Mesenteric fat pad (tissue), 1 donor: ENCODE measurements around the gene RTL1. TPM values are rescaled to one million over a fixed set of nuclear protein-coding genes. Genes with fewer than 3 reads are reported as not detected.

Experiments
- DNase-seq: peaks from one replicate; pipeline ENCODE4 v3.0.0-alpha.2; 2020; ENCODE audit warnings: low spot score
- total RNA-seq: library from RNA; stranded (reverse); fragmentation: NEBNext Ultra II Directional; extraction: Animal tissue kit (Norgen Biotek cat#: 25700); gene quantifications from one replicate; pipeline ENCODE4 v1.2.1, GENCODE V29; 2021
- donor health status: DM: yes; HTN: yes; CAD: no.

RTL1 gene
- total RNA-seq, 1 donor from 2014 or later, result not detected

DNA sequence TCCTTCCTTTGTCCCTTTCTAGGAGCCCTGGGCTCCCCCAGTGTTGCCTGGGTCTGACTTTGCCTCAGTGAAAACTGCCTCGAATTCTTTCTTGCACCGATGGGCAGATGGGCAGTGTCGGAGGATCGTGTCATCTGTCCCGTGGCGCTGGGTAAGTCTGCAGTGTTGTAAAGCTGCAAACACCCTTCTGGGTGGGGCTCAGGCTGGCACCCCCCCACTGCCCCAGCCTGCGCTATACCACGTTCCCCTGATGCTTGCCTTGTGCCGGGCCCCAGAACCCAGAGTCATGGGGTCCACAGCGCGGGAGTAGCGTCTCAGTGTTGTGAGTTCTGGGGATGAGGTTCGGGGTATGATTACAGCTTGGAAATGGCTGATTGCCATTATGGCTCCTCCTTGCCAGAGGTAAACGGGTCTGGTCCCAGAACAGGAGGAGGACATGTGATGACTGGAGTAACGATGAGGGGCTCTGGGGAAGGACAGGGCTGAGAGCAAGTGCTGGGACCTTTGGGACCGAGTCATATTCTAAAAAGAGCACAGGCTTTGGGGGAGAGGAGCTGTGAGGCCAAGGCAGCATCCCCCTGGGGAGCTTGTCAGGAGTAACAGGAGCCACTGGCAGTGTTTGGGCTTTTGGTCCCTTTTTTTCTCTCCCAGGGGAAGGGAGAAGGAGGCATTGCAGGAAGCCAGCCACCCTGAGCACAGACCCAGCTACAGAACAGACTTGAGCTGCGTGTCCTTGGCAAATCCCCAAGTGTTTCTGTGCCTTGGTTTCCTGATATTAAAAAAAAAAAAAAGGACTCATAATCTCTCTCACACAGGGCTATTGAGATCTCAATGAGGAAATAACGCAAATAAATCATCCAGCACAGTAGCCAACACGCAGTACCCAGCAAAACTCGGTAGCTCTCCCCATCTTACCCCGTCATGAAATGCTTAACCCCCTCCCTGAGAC lies 4.3 kb downstream of the RTL1 start:
- no peak for DNase-seq

DNA sequence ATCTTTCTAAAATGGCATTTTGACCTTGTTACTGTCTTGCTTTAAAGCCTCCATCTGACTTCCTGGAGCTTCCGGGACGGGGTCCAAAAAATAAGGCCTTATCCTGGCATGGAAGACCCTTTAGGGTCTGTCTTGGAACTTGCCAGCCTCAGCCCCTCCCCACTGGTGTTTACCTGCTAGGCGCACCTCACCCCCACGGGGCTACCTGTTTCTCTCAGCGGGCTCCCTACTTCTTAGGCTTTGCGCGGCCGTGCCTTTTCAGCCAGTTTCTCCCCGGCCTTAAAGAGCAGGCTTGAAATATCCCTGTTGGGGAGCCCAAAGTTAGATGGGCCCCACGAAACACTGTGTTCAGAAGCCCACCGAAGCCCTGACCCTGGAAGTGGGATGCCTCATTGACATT lies 5.1 kb downstream of the RTL1 start:
- no peak for DNase-seq

GRCh38 chr14:100896369-100897060 lies 7.0 kb downstream of the RTL1 start:
- no peak for DNase-seq

DNA sequence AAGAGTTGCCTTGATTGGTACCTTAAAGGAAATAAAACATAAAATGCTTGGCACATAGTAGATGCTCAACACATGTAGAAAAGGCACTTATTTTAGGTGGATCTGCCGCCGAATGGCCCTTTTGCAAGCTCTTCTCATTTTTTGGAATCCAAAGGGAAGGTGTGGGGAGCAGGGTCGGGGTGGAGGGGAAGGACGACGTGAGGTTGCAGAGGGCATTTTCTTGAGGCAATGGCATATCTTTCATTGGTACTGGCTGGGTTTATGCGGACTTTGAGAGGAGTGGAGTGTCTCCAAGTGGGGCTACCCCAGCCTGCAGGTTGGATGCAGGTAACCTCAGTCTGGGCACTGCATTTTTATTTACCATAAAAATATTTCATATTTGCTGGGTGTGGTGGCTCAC lies 8.1 kb downstream of the RTL1 start:
- DNase-seq, result no peak

DNA sequence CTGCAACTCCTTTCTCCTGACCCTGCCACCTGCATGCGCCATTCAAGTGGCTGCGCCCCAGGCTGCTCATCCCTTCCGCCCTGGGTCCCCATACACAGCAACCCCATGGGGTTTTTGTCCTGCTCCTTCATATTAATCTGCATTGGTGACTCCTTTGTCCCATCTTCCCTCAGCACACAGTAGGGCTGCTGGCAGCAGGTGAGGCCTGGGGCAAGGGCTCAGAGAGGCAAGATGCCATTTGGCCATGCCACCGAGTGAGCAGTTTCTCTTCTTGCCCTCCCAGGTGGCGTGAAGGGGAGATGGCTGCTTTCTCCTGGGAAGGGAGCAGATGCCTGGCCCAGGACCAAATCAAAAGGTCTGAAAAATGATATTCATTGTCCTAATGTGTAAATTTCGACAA lies 9.1 kb downstream of the RTL1 start:
- no peak for DNase-seq

DNA sequence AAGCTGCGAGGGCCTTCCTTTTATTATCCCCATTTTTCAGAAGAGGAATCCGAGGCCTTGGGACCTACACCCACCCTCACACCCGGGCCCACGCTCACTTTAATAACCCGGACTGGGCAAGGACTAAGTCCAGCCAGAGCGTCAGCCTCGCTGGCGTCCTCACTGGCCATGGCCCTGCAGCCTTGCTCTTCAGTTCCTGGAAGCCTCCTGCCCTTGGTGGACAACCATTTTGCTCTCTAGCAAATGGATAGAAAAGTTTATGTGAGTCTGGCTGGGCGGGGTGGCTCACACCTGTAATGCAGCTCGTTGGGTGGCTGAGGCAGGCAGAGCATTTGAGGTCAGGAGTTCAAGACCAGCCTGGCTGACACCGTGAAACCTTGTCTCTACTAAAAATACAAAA lies 9.8 kb downstream of the RTL1 start:
- DNase-seq, result no peak

GRCh38 chr14:100893228-100893601 lies 10.3 kb downstream of the RTL1 start:
- no peak for DNase-seq

DNA sequence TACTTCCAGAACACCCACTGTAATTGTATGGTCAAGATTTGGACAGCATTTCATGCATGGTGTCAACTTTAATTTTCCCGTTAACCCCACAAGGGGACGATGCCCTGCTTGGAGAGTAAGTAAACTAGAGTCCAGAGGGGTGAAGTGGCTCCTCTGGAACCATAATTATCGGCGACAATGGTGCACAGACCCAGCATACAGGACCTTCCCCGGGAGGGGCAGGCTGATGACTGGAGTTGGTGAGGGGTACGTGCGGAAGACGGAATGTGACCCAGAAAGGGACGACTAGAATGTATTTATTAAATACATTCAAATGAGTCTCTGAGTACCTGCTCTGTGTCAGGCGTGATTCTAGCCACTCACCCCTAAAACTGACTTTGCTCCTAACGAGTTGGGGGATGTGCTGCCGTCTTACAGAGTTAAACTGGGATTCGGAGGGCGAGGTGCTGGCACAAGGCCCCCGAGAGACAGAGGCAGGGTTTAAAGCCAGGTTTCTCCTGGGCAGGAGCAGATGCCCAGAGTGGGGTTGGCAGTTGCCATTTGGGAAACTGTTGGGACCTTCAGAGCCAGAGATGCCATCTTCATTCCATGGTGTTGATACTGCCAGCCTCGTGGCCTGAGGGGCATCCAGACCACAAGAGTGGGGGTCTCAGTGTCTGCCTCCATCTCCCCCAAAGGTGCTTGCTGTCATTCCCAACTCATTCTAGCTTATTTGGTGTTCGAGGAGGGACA lies 10.9 kb downstream of the RTL1 start:
- no peak for DNase-seq

DNA sequence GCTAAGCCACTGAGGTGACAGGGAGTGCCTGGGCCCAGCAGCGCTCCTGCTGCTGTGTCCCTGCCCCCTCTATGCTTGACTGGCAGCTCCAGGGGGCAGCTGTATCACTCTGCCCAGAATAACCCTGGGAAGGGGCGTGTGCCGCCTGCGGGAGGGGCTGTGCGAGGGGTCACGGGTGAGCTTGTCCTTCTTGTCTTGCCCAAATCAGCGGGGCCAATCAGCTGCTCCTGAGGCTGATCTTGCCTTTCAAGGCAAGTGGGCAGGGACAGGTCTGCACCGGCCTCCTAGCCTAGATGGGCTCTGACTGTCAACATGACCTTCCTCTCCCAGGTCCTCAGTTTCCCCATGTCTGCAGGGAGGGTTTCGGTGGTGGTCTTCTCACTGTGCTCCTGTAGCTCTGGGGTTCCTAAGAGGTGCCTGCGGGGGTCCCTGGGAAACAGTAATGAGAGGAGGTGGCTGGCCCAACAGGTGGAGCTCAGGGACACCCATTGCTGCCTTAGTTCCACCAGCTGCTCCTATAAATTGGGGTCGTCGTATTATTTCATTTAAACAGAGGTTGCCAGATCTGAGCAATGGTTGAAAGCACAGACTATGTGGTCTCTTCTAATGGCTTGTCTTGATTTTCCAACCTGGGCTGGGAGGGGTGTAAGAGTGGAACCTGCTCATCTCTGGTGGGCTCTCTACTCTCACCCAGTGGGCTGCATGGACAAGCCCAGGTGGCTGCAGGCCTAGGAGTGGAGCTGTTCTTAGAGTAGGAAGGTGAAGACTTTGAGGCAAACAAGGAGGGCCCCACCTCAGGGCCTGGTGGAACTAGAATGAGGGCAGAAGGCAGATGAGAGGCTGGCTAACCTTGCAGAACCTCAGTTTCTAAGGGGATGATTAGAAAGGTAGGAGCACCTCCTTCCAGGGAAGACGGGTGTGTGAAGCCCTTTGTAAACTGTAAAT lies 11.7 kb downstream of the RTL1 start:
- DNase-seq, result peak; percentile 73

GRCh38 chr14:100891051-100891450 lies 12.5 kb downstream of the RTL1 start:
- peak; percentile 77 for DNase-seq

GRCh38 chr14:100890061-100890850 lies 13.3 kb downstream of the RTL1 start:
- DNase-seq, result no peak

- DNase-seq, result peak; percentile 76
Observed at GRCh38 chr14:100889641-100890040, 13.9 kb downstream of the RTL1 start.

DNA sequence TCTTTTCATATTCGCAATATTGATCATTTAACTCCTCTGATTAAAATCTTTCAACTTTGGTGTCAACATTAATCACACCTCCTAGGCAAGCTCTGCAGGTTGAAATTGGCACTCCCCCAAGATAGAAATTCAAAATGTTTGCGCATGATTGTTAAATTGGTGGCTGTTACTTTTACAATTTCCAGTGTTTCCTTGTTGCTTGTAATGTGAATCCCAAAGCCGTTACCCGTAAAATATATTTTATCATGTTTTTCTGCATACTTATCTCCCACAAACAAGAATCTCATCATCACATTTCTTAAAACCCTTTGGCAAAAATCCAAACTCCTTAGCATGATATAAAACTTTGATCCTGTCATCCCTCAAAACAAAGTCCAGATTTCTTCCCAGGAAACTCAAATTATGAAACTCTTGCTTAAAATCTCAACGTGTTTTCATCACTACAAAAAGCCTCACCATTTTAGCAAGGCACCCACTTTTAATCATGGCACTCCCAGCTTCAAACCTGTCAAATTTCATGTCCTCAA lies 14.7 kb downstream of the RTL1 start:
- no peak for DNase-seq

GRCh38 chr14:100887728-100888335 lies 15.7 kb downstream of the RTL1 start:
- peak; percentile 12 for DNase-seq

DNA sequence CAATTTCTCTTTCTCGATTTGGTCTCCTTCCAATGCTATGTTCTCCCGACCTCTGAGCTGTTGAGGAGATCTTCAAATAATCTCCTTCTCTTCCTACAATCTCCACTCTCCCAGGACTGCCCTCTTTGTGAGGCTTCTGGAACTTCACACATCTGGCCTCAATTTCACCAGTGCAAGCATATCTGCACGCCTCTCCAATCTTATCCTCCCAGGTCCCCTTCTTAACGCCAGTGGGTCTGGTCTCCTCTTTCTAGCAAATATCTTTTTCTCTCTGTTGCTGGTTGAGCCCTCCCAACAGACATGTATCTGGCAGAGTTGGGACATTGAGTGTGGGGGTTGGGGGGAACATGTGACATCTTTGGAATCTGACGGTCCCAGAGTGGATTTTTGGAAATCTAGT lies 17.9 kb downstream of the RTL1 start:
- no peak for DNase-seq

DNA sequence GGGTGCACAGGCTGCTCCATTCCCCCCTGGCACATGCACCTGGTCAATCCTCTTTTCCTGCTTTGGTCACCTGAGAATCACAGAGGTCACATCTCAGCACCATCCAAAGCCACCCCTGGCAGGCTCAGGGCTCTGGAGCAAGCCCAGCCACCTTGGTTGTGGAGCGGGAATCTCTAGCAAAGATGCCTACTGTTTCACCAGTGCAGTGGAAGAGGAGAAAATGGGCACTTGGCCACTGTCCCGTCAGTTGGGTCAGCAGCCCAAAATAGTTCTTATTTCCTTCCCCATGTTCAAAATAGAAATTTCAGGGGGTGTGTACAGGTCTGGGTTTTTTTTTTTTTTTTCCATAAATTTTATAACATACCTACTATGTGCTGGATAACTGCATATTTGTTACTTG lies 18.3 kb downstream of the RTL1 start:
- DNase-seq, result no peak

DNA sequence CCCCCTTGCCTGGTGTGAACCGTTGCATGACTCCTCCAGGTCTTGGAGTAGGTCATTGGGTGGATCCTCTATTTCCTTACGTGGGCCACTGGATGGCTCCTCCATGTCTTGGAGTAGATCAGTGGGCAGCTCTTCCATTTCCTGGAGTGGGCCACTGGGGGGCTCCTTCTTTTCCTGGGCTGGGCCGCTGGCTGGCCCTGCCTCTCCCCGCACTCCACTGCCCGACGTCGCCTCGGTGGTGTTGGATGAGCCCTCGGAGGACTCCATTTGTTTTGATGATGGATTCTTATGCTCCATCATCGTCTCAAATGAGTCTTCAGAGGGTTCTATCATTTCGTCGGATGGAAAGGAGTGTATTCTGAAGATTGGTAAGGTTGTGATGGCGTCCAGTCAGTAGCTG lies 19.1 kb downstream of the RTL1 start:
- no peak for DNase-seq

DNA sequence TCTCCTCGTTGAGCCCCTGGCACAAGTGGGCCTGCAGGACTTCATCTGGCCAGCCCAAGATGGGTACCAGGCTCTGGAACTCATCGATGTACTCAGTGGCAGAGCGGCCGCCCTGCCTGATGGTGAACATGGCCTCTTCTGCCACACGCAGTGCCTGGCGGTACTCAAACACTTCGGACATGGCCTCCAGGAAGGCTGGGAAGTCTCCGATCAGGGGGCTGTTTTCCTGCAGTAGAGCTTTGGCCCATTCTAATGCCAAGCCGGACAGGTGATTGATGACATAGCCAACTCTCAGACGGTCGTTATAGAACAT lies 19.8 kb downstream of the RTL1 start:
- no peak for DNase-seq

DNA sequence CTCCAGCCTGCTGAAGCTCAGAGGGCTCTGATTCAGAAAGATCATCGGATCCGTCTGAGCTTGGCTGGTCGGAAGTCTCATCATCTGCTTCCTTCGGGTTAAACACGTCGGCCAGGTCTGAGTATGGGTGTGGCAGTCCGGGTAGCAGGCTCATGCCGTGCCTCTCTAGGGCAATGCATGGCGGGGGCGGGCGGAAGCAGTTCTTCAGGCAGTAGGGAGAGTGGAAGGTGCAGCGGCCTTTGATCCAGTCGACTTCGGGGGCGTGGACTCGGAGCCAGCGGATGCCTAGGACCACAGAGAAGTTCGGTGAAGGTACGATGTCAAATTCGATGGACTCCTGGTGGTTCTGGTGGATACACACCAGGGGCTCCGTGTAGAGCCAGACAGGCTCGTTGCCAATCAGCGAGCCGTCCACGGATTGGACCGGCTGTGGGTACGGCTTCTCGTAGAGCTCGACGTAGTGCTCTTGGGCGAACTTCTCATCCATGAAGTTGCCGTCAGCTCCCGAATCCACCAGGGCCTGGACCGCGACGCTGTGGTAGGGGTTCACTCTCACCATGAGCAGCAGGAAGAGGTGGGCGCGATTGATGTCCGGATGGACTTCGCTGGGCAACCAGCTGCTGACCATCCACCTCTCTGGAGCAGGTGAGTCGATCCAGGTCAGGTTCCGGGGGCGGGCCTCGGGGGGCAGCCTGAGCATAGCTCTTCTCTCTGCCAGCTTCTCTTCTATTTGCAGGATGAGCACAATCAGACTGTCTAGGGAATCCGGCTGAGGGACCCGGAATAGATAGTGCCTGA lies 20.3 kb downstream of the RTL1 start:
- no peak for DNase-seq
